HEK293T (cell line): ENCODE data around the gene ZC3H6.

Experiments
- CTCF ChIA-PET: fragments of 350-600 bp; formaldehyde crosslinking; extraction: SDS; loops from one replicate; lab custom pipeline; 2021; ENCODE audit warnings: antibody characterized with exemption, inconsistent platforms; lab: Yijun Ruan, JAX
- POLR2A ChIA-PET: fragments of 350-600 bp; formaldehyde crosslinking; extraction: SDS; loops from one replicate; lab custom pipeline; 2020; ENCODE audit warnings: antibody characterized with exemption, inconsistent platforms; lab: Yijun Ruan, JAX
- DNase-seq: peaks from one replicate; pipeline ENCODE4 v3.0.0; 2012; ENCODE audit warnings: mixed read lengths; ENCODE audit errors: extremely low spot score
- ARNT ChIP-seq: fragments of 450-650 bp; IDR thresholded peaks from 2 replicates; pipeline ENCODE4 v1.6.1; 2017; ENCODE audit warnings: mild to moderate bottlenecking
- BHLHE40 ChIP-seq: fragments of 450-650 bp; IDR thresholded peaks from 2 replicates; pipeline ENCODE4 v1.6.1; 2016; ENCODE audit warnings: mild to moderate bottlenecking, moderate library complexity, borderline replicate concordance
- CTBP1 ChIP-seq: fragments of 450-650 bp; IDR thresholded peaks from 2 replicates; pipeline ENCODE4 v1.6.1; 2016; ENCODE audit warnings: borderline replicate concordance
- ELF4 ChIP-seq: fragments of 450-650 bp; IDR thresholded peaks from 2 replicates; pipeline ENCODE4 v1.6.1; 2017; ENCODE audit warnings: antibody characterized with exemption
- FOXA1 ChIP-seq: fragments of 450-650 bp; IDR thresholded peaks from 2 replicates; pipeline ENCODE4 v1.6.1; 2016; ENCODE audit warnings: mild to moderate bottlenecking
- FOXK2 ChIP-seq: fragments of 450-650 bp; IDR thresholded peaks from 2 replicates; pipeline ENCODE4 v1.6.1; 2016; ENCODE audit warnings: mild to moderate bottlenecking
- FOXM1 ChIP-seq: fragments of 450-650 bp; IDR thresholded peaks from 2 replicates; pipeline ENCODE4 v1.6.1; 2017; ENCODE audit warnings: mild to moderate bottlenecking, borderline replicate concordance
- HDGF ChIP-seq: fragments of 450-650 bp; IDR thresholded peaks from 2 replicates; pipeline ENCODE4 v1.6.1; 2017; ENCODE audit warnings: antibody characterized with exemption, borderline replicate concordance
- L3MBTL2 ChIP-seq: fragments of 450-650 bp; conservative IDR thresholded peaks from 2 replicates; pipeline ENCODE4 v1.6.1; 2016; ENCODE audit warnings: mild to moderate bottlenecking
- LEF1 ChIP-seq: fragments of 450-650 bp; IDR thresholded peaks from 2 replicates; pipeline ENCODE4 v1.6.1; 2017; ENCODE audit warnings: mild to moderate bottlenecking, borderline replicate concordance
- NFRKB ChIP-seq: fragments of 450-650 bp; IDR thresholded peaks from 2 replicates; pipeline ENCODE4 v1.6.1; 2016; ENCODE audit warnings: mild to moderate bottlenecking, moderate library complexity
- SP1 ChIP-seq: fragments of 450-650 bp; IDR thresholded peaks from 2 replicates; pipeline ENCODE4 v1.6.1; 2017
- SUZ12 ChIP-seq: fragments of 450-650 bp; IDR thresholded peaks from 2 replicates; pipeline ENCODE4 v1.6.1; 2016; ENCODE audit warnings: mild to moderate bottlenecking
- TARDBP ChIP-seq: fragments of 450-650 bp; IDR thresholded peaks from 2 replicates; pipeline ENCODE4 v1.6.1; 2016
- ZNF384 ChIP-seq: fragments of 450-650 bp; IDR thresholded peaks from 2 replicates; pipeline ENCODE4 v1.6.1; 2016
- TF ChIP-seq, protein P1 (sequence below): fragments of 450-650 bp; IDR thresholded peaks from 2 replicates; pipeline ENCODE4 v1.6.1; 2016

ZC3H6 gene

DNA sequence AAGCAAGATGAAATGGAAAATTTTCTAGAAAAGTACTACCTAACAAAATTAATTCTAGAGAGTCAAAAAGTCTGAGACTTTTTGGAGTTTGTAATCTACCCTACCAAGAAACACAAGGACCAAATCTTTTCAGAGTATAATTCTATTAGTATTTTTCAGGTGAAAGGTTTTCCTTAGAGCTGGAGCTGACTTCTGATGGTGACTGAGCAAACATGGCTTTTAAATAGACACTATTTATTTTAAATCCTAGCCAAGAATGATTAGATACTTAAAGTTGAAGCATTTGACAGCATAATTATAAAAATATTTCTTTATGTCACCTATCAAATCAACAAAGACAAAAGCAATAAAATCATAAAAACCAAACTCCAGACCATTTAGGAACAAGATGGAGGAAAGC lies 26.6 kb downstream of the ZC3H6 start:
- TF ChIP-seq NFRKB (no peak), SUZ12 (no peak), CTBP1 (no peak), ARNT (no peak)
- ChIA-PET CTCF (no interaction called here), POLR2A (interaction anchor here (1.2 kb wide), 1 partner anchor 8 kb away, joined by 3 read pairs; no protein-coding TSS in a partner anchor)

DNA sequence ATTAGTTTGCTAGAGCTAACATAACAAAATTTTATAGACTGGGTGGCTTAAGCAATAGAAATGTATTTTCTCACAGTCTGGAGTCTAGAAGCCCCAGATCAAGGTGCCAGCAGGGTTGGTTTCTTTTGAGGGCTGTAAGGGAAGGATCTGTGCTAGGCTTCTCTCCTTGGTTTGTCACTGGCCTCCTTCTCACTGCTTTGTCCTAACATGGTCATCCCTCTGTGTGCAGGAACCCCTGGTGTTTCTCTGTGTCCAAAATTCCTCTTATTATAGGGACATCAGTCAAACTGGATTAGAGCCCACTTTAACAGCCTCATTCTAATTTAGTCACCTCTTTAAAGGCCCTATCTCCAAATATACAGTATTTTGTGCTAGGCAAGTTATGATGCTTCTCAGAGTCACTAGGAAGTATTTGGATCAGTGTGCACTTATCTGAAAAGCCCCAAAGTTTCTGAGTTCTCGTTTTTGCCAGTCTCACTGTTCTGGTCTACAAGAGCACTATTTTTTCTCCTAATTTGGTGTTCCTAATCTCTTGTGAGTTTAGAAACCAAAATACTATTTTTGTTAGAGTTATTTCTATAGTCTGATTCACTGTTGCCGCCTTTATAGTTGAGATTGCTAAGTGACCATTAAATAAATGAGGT lies 29.0 kb downstream of the ZC3H6 start:
- no peak for DNase-seq
- TF ChIP-seq ELF4 (no peak), HDGF (no peak), FOXK2 (no peak), ARNT (no peak), BHLHE40 (no peak), FOXM1 (no peak)
- TF ChIP-seq, protein P1, sequence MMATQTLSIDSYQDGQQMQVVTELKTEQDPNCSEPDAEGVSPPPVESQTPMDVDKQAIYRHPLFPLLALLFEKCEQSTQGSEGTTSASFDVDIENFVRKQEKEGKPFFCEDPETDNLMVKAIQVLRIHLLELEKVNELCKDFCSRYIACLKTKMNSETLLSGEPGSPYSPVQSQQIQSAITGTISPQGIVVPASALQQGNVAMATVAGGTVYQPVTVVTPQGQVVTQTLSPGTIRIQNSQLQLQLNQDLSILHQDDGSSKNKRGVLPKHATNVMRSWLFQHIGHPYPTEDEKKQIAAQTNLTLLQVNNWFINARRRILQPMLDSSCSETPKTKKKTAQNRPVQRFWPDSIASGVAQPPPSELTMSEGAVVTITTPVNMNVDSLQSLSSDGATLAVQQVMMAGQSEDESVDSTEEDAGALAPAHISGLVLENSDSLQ = no peak
- CTCF ChIA-PET = no interaction called here
- POLR2A ChIA-PET = no interaction called here

More for the DNA sequence above, 26.6 kb downstream of the ZC3H6 start:
- DNase-seq = no peak

DNA sequence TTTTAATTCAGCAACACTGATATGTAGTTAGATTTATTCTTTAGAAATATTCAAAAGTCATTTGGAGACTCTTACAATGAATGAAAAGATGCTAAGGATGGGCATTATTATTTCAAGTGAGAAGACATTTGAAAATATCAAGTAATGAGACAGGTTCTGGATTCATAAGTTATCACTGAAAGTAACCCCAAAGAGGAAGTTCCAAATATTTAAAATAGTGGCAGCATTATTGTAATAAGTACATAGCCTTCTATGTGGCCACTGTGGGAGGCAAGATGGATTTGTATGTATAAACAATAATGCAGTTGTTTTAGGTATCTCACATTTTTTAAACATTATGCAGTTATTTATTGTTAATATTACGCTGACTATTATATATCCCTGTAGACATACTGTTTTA lies 29.7 kb downstream of the ZC3H6 start:
- TF ChIP-seq FOXM1 = no peak
- DNase-seq = no peak
- POLR2A ChIA-PET = no interaction called here
- CTCF ChIA-PET = no interaction called here

DNA sequence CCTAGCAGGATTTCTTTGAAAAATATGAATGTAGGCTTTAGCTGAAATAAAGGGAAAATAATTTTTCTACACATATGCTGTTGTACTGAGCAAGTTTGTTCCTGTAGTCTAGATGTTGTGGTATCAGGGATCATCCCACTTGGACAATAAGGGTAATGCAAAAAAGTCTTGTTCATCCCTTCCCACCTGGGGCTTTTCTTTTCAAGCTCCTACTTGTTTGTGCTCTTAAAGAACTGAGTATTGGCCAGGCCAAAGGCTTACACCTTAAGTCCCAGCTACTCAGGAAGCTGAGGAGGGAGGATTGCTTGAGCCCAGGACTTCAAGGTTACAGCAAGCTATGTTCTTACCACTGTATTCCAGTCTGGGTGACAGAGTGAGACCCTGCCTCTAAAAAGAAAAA lies 35.5 kb downstream of the ZC3H6 start:
- no peak for DNase-seq
- TF ChIP-seq BHLHE40 (no peak), TARDBP (no peak), LEF1 (no peak), ELF4 (no peak), SP1 (no peak), FOXA1 (no peak), FOXM1 (no peak), FOXK2 (no peak), CTBP1 (no peak), SUZ12 (no peak), L3MBTL2 (no peak), ZNF384 (no peak), NFRKB (no peak), ARNT (no peak), HDGF (no peak)
- TF ChIP-seq, protein P1 = no peak
- ChIA-PET POLR2A (no interaction called here), CTCF (no interaction called here)

DNA sequence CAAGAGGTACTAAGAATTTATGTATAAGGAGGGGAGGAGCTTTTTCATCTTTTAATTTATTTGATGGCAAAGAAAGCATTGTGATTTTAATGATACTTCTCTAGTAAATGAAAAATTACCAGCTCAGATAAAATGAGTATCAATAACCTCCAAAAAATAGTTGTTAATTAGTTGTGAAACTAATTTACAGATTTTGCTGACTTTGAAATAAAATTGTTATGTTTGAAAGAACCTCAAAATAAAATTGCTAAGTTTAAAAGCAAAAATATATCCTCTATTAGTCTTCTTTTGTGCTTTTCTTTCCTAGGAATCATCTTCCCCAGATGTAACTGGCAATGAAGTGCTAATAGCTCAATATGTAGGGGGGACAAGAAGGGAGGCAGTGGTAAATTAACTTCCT lies 36.5 kb downstream of the ZC3H6 start:
- no peak for DNase-seq
- ChIA-PET POLR2A (no interaction called here), CTCF (no interaction called here)
- TF ChIP-seq FOXK2 = no peak
- no peak for TF ChIP-seq L3MBTL2
- TF ChIP-seq ELF4 = no peak
- TF ChIP-seq TARDBP = no peak
- no peak for TF ChIP-seq FOXM1
- TF ChIP-seq LEF1 = no peak
- no peak for TF ChIP-seq ZNF384
- TF ChIP-seq NFRKB = no peak

DNA sequence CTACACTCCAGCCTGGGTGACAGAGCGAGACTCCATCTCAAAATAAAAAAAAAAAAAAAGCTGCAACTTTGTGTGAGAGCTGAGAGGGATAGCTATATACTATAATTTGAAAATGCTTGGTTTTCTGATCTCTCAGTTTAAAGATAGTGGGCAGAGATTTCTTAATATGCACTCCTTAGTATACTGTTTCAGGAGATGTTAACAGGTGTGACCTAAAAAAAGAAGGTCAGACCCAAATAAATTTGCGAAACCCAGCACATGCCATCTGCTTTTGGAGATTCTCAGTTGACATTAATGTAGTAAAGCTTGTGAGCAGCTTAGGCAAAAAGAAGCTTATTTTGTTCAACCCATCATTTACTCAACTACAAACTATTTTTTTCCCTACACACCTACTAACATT lies 37.4 kb downstream of the ZC3H6 start:
- TF ChIP-seq LEF1 = no peak
- TF ChIP-seq FOXA1 = no peak
- TF ChIP-seq FOXM1 = no peak
- no peak for TF ChIP-seq ARNT
- no peak for TF ChIP-seq ZNF384
- TF ChIP-seq HDGF = no peak
- TF ChIP-seq, protein P1 = no peak
- no peak for TF ChIP-seq SP1
- TF ChIP-seq BHLHE40 = no peak
- no peak for TF ChIP-seq ELF4
- no peak for TF ChIP-seq CTBP1
- no peak for TF ChIP-seq SUZ12
- no peak for TF ChIP-seq TARDBP
- TF ChIP-seq L3MBTL2 = no peak
- TF ChIP-seq FOXK2 = no peak
- TF ChIP-seq NFRKB = no peak
- POLR2A ChIA-PET = no interaction called here
- CTCF ChIA-PET = no interaction called here

DNA sequence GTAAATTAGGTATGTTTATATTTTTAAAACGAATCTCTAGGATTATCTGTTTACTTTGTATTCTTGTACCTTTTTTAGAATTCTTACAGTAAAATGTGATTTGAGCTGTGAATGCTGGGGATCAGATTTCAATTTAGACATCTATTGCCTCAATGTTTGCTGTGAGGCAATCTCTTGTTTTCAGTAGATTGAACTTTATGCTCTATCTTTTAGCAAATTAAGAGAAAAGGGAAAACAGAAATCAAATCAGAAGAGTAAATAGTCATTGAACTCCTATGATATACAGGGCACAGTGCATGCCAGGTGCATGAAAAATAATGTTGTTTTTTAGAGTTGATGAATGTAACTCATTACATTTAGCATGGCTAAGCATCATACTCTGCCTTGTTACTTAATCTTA lies 39.5 kb downstream of the ZC3H6 start:
- CTCF ChIA-PET = no interaction called here
- DNase-seq = no peak
- POLR2A ChIA-PET = no interaction called here
- TF ChIP-seq FOXM1 (no peak), BHLHE40 (no peak), TARDBP (no peak), LEF1 (no peak), HDGF (no peak), SP1 (no peak), NFRKB (no peak), FOXA1 (no peak), ELF4 (no peak), ZNF384 (no peak), CTBP1 (no peak), L3MBTL2 (no peak), ARNT (no peak), FOXK2 (no peak), SUZ12 (no peak)
- TF ChIP-seq, protein P1 = no peak

More for the DNA sequence above, 37.4 kb downstream of the ZC3H6 start:
- DNase-seq = no peak
